T47D (cell line): ENCODE data around the gene HYAL2.
A peak's percentile ranks its signal among the peaks of the same experiment; 100 is the strongest.
"Not testable (repeated sequence)": the region's sequence is repeated elsewhere in the genome, so short reads cannot be mapped to it uniquely, and the experiment has no call there.

Experiments used
- DNase-seq, 2 experiments: peaks; one replicate each; pipeline versions ENCODE4 v3.0.0 to v3.0.0-alpha.2; 2011 to 2012; ENCODE audit warnings: low read depth in 1 of 2, low spot score in 1 of 2
- JUND ChIP-seq: IDR thresholded peaks from 2 replicates; pipeline ENCODE4 v1.6.1; 2012; ENCODE audit warnings: low read depth
- in situ Hi-C: cut with HindIII; loops from 2 replicates; pipeline ENCODE4 v1.10.0; 2016; ENCODE audit warnings: low sequenced_read_pairs, low pct_unique_long_range_greater_than_20kb

Gene HYAL2

GRCh38 chr3:50321336-50322114 is 1.0 kb downstream of the HYAL2 start:
- TF ChIP-seq JUND, result no peak
- DNase-seq, result peak; percentile 80 to 91
- in situ Hi-C loops, result no loop called here

- no peak for TF ChIP-seq JUND
- peak in 1 of 2 experiments; percentile 76 for DNase-seq
- in situ Hi-C loops, result no loop called here
Measured at GRCh38 chr3:50320853-50321335, 1.7 kb downstream of the HYAL2 start.

- no peak for TF ChIP-seq JUND
- in situ Hi-C loops, result no loop called here
- no peak for DNase-seq
Measured at GRCh38 chr3:50319894-50320625, 2.5 kb downstream of the HYAL2 start.

- no peak for DNase-seq
- no peak for TF ChIP-seq JUND
- in situ Hi-C loops, result no loop called here
Measured at GRCh38 chr3:50319181-50319893, 3.2 kb downstream of the HYAL2 start.

- in situ Hi-C loops, result no loop called here
- no peak for TF ChIP-seq JUND
- DNase-seq, result no peak
Measured at GRCh38 chr3:50318615-50319014, 3.9 kb downstream of the HYAL2 start.

- no peak for TF ChIP-seq JUND
- no peak for DNase-seq
- in situ Hi-C loops, result no loop called here
Measured at GRCh38 chr3:50318163-50318562, 4.4 kb downstream of the HYAL2 start.

- peak in 1 of 2 experiments; percentile 68 for DNase-seq
- in situ Hi-C loops, result no loop called here
- TF ChIP-seq JUND, result no peak
Measured at GRCh38 chr3:50317300-50317699, 5.2 kb downstream of the HYAL2 start.

- TF ChIP-seq JUND, result no peak
- in situ Hi-C loops, result no loop called here
- peak in 1 of 2 experiments; percentile 87 for DNase-seq
Measured at GRCh38 chr3:50316657-50317242, 5.8 kb downstream of the HYAL2 start.

- in situ Hi-C loops, result no loop called here
- DNase-seq, result no peak
- TF ChIP-seq JUND, result no peak
Measured at GRCh38 chr3:50314816-50315215, 7.7 kb downstream of the HYAL2 start.

GRCh38 chr3:50314342-50314741 is 8.2 kb downstream of the HYAL2 start:
- no peak for DNase-seq
- TF ChIP-seq JUND, result no peak
- in situ Hi-C loops, result no loop called here

GRCh38 chr3:50312041-50312440 is 10.5 kb downstream of the HYAL2 start:
- in situ Hi-C loops, result not testable (repeated sequence)

GRCh38 chr3:50304601-50305000 is 17.9 kb downstream of the HYAL2 start:
- in situ Hi-C loops, result no loop called here
- no peak for TF ChIP-seq JUND
- no peak for DNase-seq

More at GRCh38 chr3:50312041-50312440, 10.5 kb downstream of the HYAL2 start:
- DNase-seq, result not testable (repeated sequence)
